ENCODE measurements around the gene B9D2. TPM values are rescaled to one million over a fixed set of nuclear protein-coding genes. Genes with fewer than 3 reads are reported as not detected.

Gene B9D2
- total RNA-seq, 1 experiment from 2014 or later: 10.8 TPM

DNA sequence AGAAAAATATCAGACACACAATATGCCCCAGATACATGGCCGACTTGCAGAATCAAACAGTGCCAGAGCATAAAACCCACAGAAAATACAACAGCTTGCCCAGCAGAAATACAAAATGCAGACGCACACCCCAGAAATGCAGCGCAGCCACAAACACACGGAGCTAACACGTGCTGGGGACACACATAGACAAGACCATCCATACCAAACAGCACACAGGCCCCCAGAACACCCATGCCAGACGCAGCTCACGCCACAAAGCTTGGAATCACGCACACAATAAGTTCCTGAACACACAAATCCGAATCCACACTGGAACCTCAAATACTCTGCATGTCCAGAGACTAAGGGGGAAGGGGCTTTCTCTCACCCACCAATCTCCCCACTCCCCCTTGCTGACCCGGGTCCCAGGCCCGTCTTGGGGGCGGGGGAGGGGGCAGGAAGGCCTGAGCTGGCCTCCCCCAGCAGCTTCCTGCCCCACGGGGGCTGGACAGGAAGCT is 36.8 kb downstream of the B9D2 start:
- H3K4me2 ChIP-seq: peak overlapping the region; percentile 60
- peaks cover 28% of the 10 kb centered on the region for H3F3A ChIP-seq (ENCODE audit: insufficient read depth, low read depth)
- H3K36me3 ChIP-seq (ENCODE audit: low read depth): no peaks in the 10 kb centered on the region
- CTCF ChIA-PET: no interaction called here
- H4K20me1 ChIP-seq (ENCODE audit: insufficient read depth): no peaks in the 10 kb centered on the region
- no peak for DNase-seq
- intact Hi-C loops (cut with micrococcal nuclease; ENCODE audit: unreplicated experiment): loop anchor here (2.0 to 10.0 kb wide), 2 partner anchors 26 to 248 kb away; partner anchors contain the start of genes CEACAM21 and TGFB1
- no peak overlapping the region for H2AFZ ChIP-seq
- H3K4me3 ChIP-seq: peak overlapping the region; percentile 30; the same call in 1 of the 2 replicates
- H3K9me3 ChIP-seq (ENCODE audit: insufficient read depth, low read depth): no peaks in the 10 kb centered on the region
- POLR2A ChIA-PET (ENCODE audit: unreplicated experiment): interaction anchor here (0.5 to 0.6 kb wide), 4 partner anchors 35 to 516 kb away, joined by 3 to 22 read pairs (median 4); partner anchors contain the start of gene B9D2
- H3K79me2 ChIP-seq (ENCODE audit: low read depth): no peaks in the 10 kb centered on the region
- H3K4me1 ChIP-seq (replicated peaks; ENCODE audit: insufficient read depth): peaks cover 16% of the 10 kb centered on the region
- H3K9me2 ChIP-seq (ENCODE audit: insufficient read depth): no peaks in the 10 kb centered on the region
- TF ChIP-seq, protein P1, sequence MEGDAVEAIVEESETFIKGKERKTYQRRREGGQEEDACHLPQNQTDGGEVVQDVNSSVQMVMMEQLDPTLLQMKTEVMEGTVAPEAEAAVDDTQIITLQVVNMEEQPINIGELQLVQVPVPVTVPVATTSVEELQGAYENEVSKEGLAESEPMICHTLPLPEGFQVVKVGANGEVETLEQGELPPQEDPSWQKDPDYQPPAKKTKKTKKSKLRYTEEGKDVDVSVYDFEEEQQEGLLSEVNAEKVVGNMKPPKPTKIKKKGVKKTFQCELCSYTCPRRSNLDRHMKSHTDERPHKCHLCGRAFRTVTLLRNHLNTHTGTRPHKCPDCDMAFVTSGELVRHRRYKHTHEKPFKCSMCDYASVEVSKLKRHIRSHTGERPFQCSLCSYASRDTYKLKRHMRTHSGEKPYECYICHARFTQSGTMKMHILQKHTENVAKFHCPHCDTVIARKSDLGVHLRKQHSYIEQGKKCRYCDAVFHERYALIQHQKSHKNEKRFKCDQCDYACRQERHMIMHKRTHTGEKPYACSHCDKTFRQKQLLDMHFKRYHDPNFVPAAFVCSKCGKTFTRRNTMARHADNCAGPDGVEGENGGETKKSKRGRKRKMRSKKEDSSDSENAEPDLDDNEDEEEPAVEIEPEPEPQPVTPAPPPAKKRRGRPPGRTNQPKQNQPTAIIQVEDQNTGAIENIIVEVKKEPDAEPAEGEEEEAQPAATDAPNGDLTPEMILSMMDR (conservative IDR thresholded peaks at IDR 0.05): no peak
- TF ChIP-seq EZH2 (IDR thresholded peaks at IDR 0.05; ENCODE audit: low read depth): no peak
- H3K27me3 ChIP-seq (ENCODE audit: insufficient read depth, low read depth): no peaks in the 10 kb centered on the region
- TSS peak; percentile 56 for BruUV-seq (replicated peaks)
- H3K27ac ChIP-seq: no peak overlapping the region

DNA sequence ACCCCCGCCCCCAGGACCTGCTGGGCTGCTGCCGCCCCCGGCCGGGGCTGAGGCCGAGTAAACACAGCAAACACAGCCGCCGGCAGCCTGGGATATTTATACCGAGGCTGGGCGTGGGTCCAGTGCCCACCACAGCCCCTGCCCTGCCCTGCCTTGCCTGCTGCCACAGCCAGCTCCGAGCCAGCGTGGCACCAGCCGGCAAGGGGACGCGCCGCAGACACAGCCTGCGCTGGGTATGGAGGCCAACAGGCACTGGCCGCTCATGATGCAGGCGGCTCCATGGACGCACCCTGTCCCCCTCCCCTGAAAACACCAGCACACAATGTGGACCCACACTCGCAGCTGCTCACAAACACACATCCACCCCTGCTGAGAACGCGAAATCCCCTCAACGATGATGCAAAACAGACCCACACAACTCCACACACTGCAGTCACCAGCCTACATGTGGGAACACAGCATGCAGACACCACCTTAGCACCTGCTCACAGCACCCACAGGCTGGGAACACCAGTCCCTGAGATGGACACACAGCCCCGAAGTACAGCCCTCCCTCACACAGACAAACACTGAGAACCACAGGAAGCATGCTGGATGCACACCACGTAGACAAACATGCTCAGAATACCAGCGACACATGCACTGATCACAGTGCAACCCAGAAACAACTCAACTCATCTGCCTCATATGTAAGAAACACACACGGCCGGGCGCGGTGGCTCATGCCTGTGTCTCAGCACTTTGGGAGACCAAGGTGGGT is 37.8 kb downstream of the B9D2 start:
- TF ChIP-seq, protein P1 (conservative IDR thresholded peaks at IDR 0.05): no peak
- H2AFZ ChIP-seq: no peak overlapping the region
- H3K9me3 ChIP-seq (ENCODE audit: insufficient read depth, low read depth): no peaks in the 10 kb centered on the region
- H3K4me1 ChIP-seq (replicated peaks; ENCODE audit: insufficient read depth): peaks cover 16% of the 10 kb centered on the region
- no peak for DNase-seq
- ChIA-PET POLR2A (ENCODE audit: unreplicated experiment) (no interaction called here), CTCF (no interaction called here)
- no peaks in the 10 kb centered on the region for H3K36me3 ChIP-seq (ENCODE audit: low read depth)
- no peak overlapping the region for H3K4me2 ChIP-seq
- H3K4me3 ChIP-seq: no peak overlapping the region
- intact Hi-C loops (cut with micrococcal nuclease; ENCODE audit: unreplicated experiment): loop anchor here (2.0 to 10.0 kb wide), 2 partner anchors 27 to 249 kb away; partner anchors contain the start of genes CEACAM21 and TGFB1
- H4K20me1 ChIP-seq (ENCODE audit: insufficient read depth): no peaks in the 10 kb centered on the region
- no peaks in the 10 kb centered on the region for H3K9me2 ChIP-seq (ENCODE audit: insufficient read depth)
- no peaks in the 10 kb centered on the region for H3K79me2 ChIP-seq (ENCODE audit: low read depth)
- peaks cover 31% of the 10 kb centered on the region for H3F3A ChIP-seq (ENCODE audit: insufficient read depth, low read depth)
- BruUV-seq (replicated peaks): no TSS peak
- no peaks in the 10 kb centered on the region for H3K27me3 ChIP-seq (ENCODE audit: insufficient read depth, low read depth)
- no peak overlapping the region for H3K27ac ChIP-seq

DNA sequence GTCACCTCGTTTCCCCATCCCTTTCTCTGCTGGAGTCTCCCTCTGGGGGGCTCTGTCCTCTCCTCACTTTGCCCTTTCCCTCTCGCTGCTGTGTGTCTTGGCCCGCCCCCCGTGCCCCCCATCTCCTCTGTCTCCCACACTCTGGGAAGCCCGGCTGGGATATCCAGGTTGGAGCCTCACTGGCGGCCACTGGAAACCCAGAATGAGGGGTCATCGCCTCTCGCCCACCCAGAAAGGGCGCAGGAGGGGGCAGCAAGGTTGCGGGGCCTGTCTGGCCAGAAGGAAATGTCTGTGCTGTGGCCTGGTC is 38.4 kb downstream of the B9D2 start:
- H3K4me2 ChIP-seq: no peak overlapping the region
- TF ChIP-seq EZH2 (IDR thresholded peaks at IDR 0.05; ENCODE audit: low read depth): no peak
- TF ChIP-seq, protein P1 (conservative IDR thresholded peaks at IDR 0.05): no peak
- no peak overlapping the region for H2AFZ ChIP-seq
- DNase-seq: no peak
- no peaks in the 10 kb centered on the region for H4K20me1 ChIP-seq (ENCODE audit: insufficient read depth)
- ChIA-PET POLR2A (ENCODE audit: unreplicated experiment) (interaction anchor here (0.6 kb wide), 1 partner anchor 16 kb away, joined by 23 read pairs; the partner anchor contains the start of gene CCDC97), CTCF (no interaction called here)
- no peaks in the 10 kb centered on the region for H3K9me2 ChIP-seq (ENCODE audit: insufficient read depth)
- H3K27me3 ChIP-seq (ENCODE audit: insufficient read depth, low read depth): no peaks in the 10 kb centered on the region
- H3K79me2 ChIP-seq (ENCODE audit: low read depth): no peaks in the 10 kb centered on the region
- intact Hi-C loops (cut with micrococcal nuclease; ENCODE audit: unreplicated experiment): loop anchor here (10.0 kb wide), 1 partner anchor 249 kb away; the partner anchor contains the start of gene CEACAM21
- H3K36me3 ChIP-seq (ENCODE audit: low read depth): no peaks in the 10 kb centered on the region
- peaks cover 31% of the 10 kb centered on the region for H3F3A ChIP-seq (ENCODE audit: insufficient read depth, low read depth)
- no peaks in the 10 kb centered on the region for H3K9me3 ChIP-seq (ENCODE audit: insufficient read depth, low read depth)
- no peak overlapping the region for H3K4me3 ChIP-seq
- H3K27ac ChIP-seq: no peak overlapping the region
- BruUV-seq (replicated peaks): no TSS peak
- peaks cover 16% of the 10 kb centered on the region for H3K4me1 ChIP-seq (replicated peaks; ENCODE audit: insufficient read depth)
